NCI-H2227 (cell line): ENCODE measurements around the gene RENBP.

ENCODE experiments used
- DNase-seq: peaks from one replicate; lab custom pipeline; 2025; ENCODE audit not compliant: unreplicated experiment; lab: John Stamatoyannopoulos, UW

The RENBP gene

GRCh38 chrX:153900831-153901752 is 43.4 kb downstream of the RENBP start:
- DNase-seq = peak; percentile 80

- DNase-seq = no peak
These were observed 46.5 kb downstream of the RENBP start for GRCh38 chrX:153897899-153898298.

DNA sequence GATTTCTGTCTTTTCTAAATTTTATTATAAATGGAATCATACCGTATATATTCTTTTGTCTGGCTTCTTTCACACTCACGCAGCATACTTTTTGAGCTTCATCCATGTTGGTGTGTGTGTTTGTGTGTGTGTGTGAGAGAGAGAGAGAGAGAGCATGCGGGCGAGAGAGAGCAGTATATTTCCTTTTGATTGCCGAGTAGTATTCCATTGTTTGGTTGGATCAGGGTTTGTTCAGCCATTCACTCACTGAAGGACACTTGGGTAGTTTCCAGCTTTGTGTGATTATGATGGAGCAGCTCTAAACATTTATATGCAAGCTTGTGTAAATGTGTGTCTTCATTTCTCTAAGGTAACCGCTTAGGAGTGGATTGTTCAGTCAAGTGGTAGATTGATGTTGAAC is 55.3 kb downstream of the RENBP start:
- no peak for DNase-seq

GRCh38 chrX:153888344-153888743 is 56.1 kb downstream of the RENBP start:
- DNase-seq = no peak

DNA sequence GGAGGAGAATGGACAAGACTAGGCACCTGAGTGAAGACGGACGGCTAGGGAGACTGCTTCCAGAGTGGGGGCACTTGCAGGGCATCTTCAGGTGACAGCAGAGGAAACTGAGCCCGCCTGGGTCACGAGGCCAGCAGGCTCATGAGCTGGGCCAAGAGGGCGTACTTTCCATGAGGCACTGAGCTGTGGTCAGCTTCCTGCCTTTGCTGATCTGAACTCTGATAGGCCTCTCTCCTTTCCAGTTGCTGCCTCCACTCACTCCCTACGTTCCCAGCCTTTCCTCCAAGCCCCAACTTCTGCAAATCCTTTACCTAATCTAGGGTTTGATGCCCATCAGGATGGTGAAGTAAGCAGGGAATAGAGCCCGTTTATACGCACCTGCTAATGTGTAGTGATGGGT is 57.1 kb downstream of the RENBP start:
- no peak for DNase-seq

DNA sequence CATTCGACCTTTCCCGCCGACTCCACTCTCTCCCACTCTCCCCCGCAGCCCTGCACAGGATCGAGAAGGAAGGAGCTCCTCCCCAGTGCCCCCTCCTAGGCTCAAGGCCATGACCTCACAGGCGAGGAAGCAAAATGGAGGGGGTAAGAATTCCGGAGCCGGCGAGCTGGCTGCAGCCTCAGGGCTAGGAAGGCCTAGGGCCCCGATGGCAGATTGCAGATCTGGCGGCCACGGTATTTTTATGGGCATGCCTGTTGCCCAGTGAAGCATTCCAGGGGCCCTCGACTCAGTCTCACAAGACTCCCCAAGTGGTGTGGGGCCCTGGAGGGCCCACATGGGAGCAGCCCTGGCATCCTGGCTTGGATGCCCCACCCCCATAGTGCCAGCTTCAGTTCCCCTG is 57.5 kb downstream of the RENBP start:
- no peak for DNase-seq

- peak; percentile 62 for DNase-seq
These were observed 58.2 kb downstream of the RENBP start, which contains the start of gene L1CAM for GRCh38 chrX:153885968-153886903. Gene L1CAM (minus strand): TSS chrX:153886173. CDS start chrX:153875836, 10,337 bp downstream.
